ENCODE results near the gene LYSMD2. TPM values are rescaled to one million over a fixed set of nuclear protein-coding genes. Genes with fewer than 3 reads are reported as not detected.
A peak's percentile ranks its signal among the peaks of the same experiment; 100 is the strongest.

The LYSMD2 gene
- total RNA-seq, 2 experiments from 2014 or later: 17.4 TPM

DNA sequence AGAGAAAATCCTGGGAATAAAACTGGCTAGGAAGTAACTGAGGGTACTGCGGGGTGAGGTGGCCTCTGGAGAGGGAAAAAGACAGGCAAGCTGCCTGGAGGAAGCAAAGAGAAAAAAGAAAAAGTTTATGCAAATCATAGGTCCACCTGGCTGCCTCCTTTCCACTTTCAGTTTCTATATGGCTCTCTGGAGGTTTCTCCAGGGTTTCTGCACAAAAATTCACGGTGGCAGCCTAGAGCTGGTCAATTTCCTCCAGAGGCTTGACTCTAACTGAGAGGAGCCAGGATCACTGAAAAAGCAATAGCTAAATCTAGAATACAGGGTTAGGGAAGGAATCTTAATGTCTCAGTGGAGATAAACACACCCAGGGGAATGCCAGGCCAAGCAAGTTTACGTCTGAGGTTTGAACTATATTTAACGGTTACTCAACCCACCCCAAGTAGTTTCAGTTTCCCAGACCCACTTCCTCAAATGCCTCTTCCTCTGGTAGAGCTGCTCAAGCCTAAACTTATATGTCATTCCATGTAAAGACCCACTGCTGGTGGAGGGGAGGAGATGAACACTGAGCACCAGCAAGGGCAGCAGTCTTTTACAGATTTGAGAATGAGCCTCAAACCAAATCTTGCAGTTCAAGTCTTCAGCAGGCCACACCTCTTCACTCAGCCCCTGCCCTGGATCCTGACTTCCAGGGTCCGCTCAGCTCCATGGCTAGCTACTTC is 5.7 kb downstream of the LYSMD2 start:
- peak overlapping the region; percentile 47 for H3K4me3 ChIP-seq (ENCODE audit: low read length)
- ChIA-PET CTCF (interaction anchor here (0.5 to 3.5 kb wide), 4 partner anchors 43 to 1018 kb away, joined by 3 to 22 read pairs (median 6); no protein-coding TSS in a partner anchor), POLR2A (interaction anchor here (1.1 to 1.5 kb wide), 5 partner anchors 8 to 109 kb away, joined by 3 to 10 read pairs (median 3); partner anchors contain the start of gene DMXL2)
- peaks cover 75% of the 10 kb centered on the region for H3K4me1 ChIP-seq (ENCODE audit: insufficient read depth, low read length)
- H3K27me3 Mint-ChIP-seq: no peaks in the 10 kb centered on the region
- peak overlapping the region; percentile 85 for H3K4me3 Mint-ChIP-seq
- TF ChIP-seq, protein P1, sequence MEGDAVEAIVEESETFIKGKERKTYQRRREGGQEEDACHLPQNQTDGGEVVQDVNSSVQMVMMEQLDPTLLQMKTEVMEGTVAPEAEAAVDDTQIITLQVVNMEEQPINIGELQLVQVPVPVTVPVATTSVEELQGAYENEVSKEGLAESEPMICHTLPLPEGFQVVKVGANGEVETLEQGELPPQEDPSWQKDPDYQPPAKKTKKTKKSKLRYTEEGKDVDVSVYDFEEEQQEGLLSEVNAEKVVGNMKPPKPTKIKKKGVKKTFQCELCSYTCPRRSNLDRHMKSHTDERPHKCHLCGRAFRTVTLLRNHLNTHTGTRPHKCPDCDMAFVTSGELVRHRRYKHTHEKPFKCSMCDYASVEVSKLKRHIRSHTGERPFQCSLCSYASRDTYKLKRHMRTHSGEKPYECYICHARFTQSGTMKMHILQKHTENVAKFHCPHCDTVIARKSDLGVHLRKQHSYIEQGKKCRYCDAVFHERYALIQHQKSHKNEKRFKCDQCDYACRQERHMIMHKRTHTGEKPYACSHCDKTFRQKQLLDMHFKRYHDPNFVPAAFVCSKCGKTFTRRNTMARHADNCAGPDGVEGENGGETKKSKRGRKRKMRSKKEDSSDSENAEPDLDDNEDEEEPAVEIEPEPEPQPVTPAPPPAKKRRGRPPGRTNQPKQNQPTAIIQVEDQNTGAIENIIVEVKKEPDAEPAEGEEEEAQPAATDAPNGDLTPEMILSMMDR (IDR thresholded peaks at IDR 0.05): no peak
- H3K27ac Mint-ChIP-seq: peak overlapping the region; percentile 93
- H3K27ac ChIP-seq (ENCODE audit: low read depth in 1 of 2, low read length in 2 of 2): peak overlapping the region; percentile 84 to 90
- peak; percentile 66 for ATAC-seq (ENCODE audit: poor library complexity)
- H3K9me3 ChIP-seq (ENCODE audit: control insufficient read depth in 1 of 2, insufficient read depth in 1 of 2, low read length in 2 of 2): no peaks in the 10 kb centered on the region
- no peaks in the 10 kb centered on the region for H3K9me3 Mint-ChIP-seq
- intact Hi-C loops (cut with DNase I, micrococcal nuclease): loop anchor here (2.0 to 5.0 kb wide), 2 partner anchors 19 to 36 kb away; partner anchors contain the start of gene TMOD2 (in 1 of the 2)
- H3K4me1 Mint-ChIP-seq (ENCODE audit: low read depth): peaks cover 81% of the 10 kb centered on the region
- peaks cover 31% of the 10 kb centered on the region for H3K36me3 Mint-ChIP-seq (ENCODE audit: low read depth)
- peak in 11 of 14 experiments; percentile 10 to 84 (median 24) for DNase-seq
- H3K27me3 ChIP-seq (ENCODE audit: control insufficient read depth in 1 of 2, insufficient read depth in 2 of 2, low read length in 2 of 2): no peaks in the 10 kb centered on the region
- no peaks in the 10 kb centered on the region for H3K36me3 ChIP-seq (ENCODE audit: insufficient read depth, low read length)

GRCh38 chr15:51727141-51727897 is 10.1 kb downstream of the LYSMD2 start:
- H3K4me3 Mint-ChIP-seq: no peak overlapping the region
- no peaks in the 10 kb centered on the region for H3K9me3 Mint-ChIP-seq
- peaks cover 49% of the 10 kb centered on the region for H3K36me3 Mint-ChIP-seq (ENCODE audit: low read depth)
- ChIA-PET POLR2A (interaction anchor here (0.6 to 2.6 kb wide), 3 partner anchors 10 to 49 kb away, joined by 3 to 14 read pairs (median 6); partner anchors contain the start of gene LYSMD2), CTCF (interaction anchor here (0.8 to 1.9 kb wide), 4 partner anchors 9 to 77 kb away, joined by 3 to 13 read pairs (median 6); partner anchors contain the start of gene LYSMD2)
- ATAC-seq (ENCODE audit: poor library complexity): peak; percentile 21
- H3K9me3 ChIP-seq (ENCODE audit: control insufficient read depth in 1 of 2, insufficient read depth in 1 of 2, low read length in 2 of 2): no peaks in the 10 kb centered on the region
- DNase-seq: peak in 5 of 14 experiments; percentile 12 to 51 (median 29)
- intact Hi-C loops (cut with DNase I, micrococcal nuclease): no loop called here
- H3K27me3 ChIP-seq (ENCODE audit: control insufficient read depth in 1 of 2, insufficient read depth in 2 of 2, low read length in 2 of 2): no peaks in the 10 kb centered on the region
- no peaks in the 10 kb centered on the region for H3K27me3 Mint-ChIP-seq
- TF ChIP-seq, protein P1 (IDR thresholded peaks at IDR 0.05): no peak
- H3K27ac Mint-ChIP-seq: peak overlapping the region; percentile 62
- no peak overlapping the region for H3K4me3 ChIP-seq (ENCODE audit: low read length)
- no peak overlapping the region for H3K27ac ChIP-seq (ENCODE audit: low read depth in 1 of 2, low read length in 2 of 2)
- peaks cover 19% of the 10 kb centered on the region for H3K36me3 ChIP-seq (ENCODE audit: insufficient read depth, low read length)
- peaks cover 68% of the 10 kb centered on the region for H3K4me1 Mint-ChIP-seq (ENCODE audit: low read depth)
- H3K4me1 ChIP-seq (ENCODE audit: insufficient read depth, low read length): peaks cover 40% of the 10 kb centered on the region

- ATAC-seq (ENCODE audit: poor library complexity): peak; percentile 69
- H3K27me3 ChIP-seq (ENCODE audit: control insufficient read depth in 1 of 2, insufficient read depth in 2 of 2, low read length in 2 of 2): no peaks in the 10 kb centered on the region
- DNase-seq: peak in 10 of 14 experiments; percentile 7 to 67 (median 25)
- no peaks in the 10 kb centered on the region for H3K9me3 ChIP-seq (ENCODE audit: control insufficient read depth in 1 of 2, insufficient read depth in 1 of 2, low read length in 2 of 2)
- H3K4me3 ChIP-seq (ENCODE audit: low read length): no peak overlapping the region
- POLR2A ChIA-PET: interaction anchor here (0.6 to 2.6 kb wide), 2 partner anchors 11 to 50 kb away, joined by 3 to 14 read pairs; partner anchors contain the start of gene LYSMD2
- TF ChIP-seq, protein P1 (IDR thresholded peaks at IDR 0.05): no peak
- Mint-ChIP-seq H3K4me3 (peak overlapping the region; percentile 52), H3K27ac (peak overlapping the region; percentile 62), H3K27me3 (no peaks in the 10 kb centered on the region), H3K36me3 (ENCODE audit: low read depth) (peaks cover 51% of the 10 kb centered on the region), H3K4me1 (ENCODE audit: low read depth) (peaks cover 65% of the 10 kb centered on the region), H3K9me3 (no peaks in the 10 kb centered on the region)
- CTCF ChIA-PET: interaction anchor here (0.9 to 1.9 kb wide), 2 partner anchors 50 to 77 kb away, joined by 3 to 6 read pairs; no protein-coding TSS in a partner anchor
- H3K4me1 ChIP-seq (ENCODE audit: insufficient read depth, low read length): peaks cover 35% of the 10 kb centered on the region
- H3K27ac ChIP-seq (ENCODE audit: low read depth in 1 of 2, low read length in 2 of 2): no peak overlapping the region
- peaks cover 27% of the 10 kb centered on the region for H3K36me3 ChIP-seq (ENCODE audit: insufficient read depth, low read length)
- intact Hi-C loops (cut with DNase I, micrococcal nuclease): no loop called here
These were observed 11.0 kb downstream of the LYSMD2 start for GRCh38 chr15:51726302-51727073.

Measured in CD4-positive, alpha-beta T cell (primary cell).